ENCODE results near the gene FAM43A. TPM values are rescaled to one million over a fixed set of nuclear protein-coding genes. Genes with fewer than 3 reads are reported as not detected.

Gene FAM43A
- polyA plus RNA-seq, 1 donor (not counting 4 experiments of a cell fraction or from before 2014, with no cell fraction given) = 1.1 TPM

DNA sequence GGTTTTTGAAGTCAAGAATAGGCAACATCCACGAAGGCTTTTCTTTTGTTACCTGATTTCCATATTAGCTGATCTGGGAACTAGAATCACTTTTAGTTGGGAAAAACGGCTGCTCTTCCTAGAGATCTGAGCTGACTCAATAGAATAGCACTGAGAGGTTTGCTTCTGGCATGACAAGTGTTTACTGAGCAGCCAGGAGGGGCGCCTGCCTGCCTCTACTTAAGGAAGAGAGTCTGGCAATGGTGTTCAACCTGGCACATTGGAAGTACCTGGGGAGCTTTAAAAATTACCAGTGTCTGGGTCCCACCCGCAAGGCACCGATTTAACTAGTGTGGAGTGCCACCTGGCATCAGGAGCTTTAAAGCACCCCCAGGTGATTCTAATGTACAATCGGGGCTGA, 34.4 kb downstream of the FAM43A start:
- dilution Hi-C loops (cut with MboI; ENCODE audit: extremely low pct_ligation_motif_present, low sequenced_read_pairs) = no loop called here
- FAIRE-seq (no peak), DNase-seq (ENCODE audit: low read depth, low spot score) (no peak)
- peaks cover 14% of the 10 kb centered on the region for H3K4me1 ChIP-seq (ENCODE audit: control insufficient read depth, extremely low read depth, insufficient read depth, low read length)
- no peak overlapping the region for H3K4me3 ChIP-seq (ENCODE audit: control insufficient read depth in 2 of 3, extremely low read depth in 1 of 3, insufficient read depth in 2 of 3, low read depth in 1 of 3, low read length in 3 of 3)
- no peaks in the 10 kb centered on the region for H3K9me3 ChIP-seq (ENCODE audit: control insufficient read depth, low read depth, low read length)
- no peak overlapping the region for H3K9ac ChIP-seq (ENCODE audit: control insufficient read depth, extremely low read depth, insufficient read depth, low read length)
- no peaks in the 10 kb centered on the region for H3K9me1 ChIP-seq (ENCODE audit: control insufficient read depth, extremely low read depth, insufficient read depth, low read length)
- no peak overlapping the region for H3K4me2 ChIP-seq (ENCODE audit: control insufficient read depth, extremely low read depth, insufficient read depth, low read depth, low read length)
- no peaks in the 10 kb centered on the region for H3K79me2 ChIP-seq (ENCODE audit: control insufficient read depth, insufficient read depth, low read length)
- no peak for TF ChIP-seq EZH2 (IDR thresholded peaks at IDR 0.05; ENCODE audit: low read length)
- TF ChIP-seq, protein P1, sequence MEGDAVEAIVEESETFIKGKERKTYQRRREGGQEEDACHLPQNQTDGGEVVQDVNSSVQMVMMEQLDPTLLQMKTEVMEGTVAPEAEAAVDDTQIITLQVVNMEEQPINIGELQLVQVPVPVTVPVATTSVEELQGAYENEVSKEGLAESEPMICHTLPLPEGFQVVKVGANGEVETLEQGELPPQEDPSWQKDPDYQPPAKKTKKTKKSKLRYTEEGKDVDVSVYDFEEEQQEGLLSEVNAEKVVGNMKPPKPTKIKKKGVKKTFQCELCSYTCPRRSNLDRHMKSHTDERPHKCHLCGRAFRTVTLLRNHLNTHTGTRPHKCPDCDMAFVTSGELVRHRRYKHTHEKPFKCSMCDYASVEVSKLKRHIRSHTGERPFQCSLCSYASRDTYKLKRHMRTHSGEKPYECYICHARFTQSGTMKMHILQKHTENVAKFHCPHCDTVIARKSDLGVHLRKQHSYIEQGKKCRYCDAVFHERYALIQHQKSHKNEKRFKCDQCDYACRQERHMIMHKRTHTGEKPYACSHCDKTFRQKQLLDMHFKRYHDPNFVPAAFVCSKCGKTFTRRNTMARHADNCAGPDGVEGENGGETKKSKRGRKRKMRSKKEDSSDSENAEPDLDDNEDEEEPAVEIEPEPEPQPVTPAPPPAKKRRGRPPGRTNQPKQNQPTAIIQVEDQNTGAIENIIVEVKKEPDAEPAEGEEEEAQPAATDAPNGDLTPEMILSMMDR (optimal IDR thresholded peaks at IDR 0.05 in 1 of 3, IDR thresholded peaks at IDR 0.05 in 1 of 3, conservative IDR thresholded peaks at IDR 0.05 in 1 of 3; ENCODE audit: extremely low read depth in 1 of 3, insufficient read depth in 2 of 3, low read length in 3 of 3) = no peak
- H2AFZ ChIP-seq (ENCODE audit: control insufficient read depth, low read length) = no peak overlapping the region
- H3K27ac ChIP-seq (ENCODE audit: control insufficient read depth, insufficient read depth, low read length) = no peak overlapping the region
- no peaks in the 10 kb centered on the region for H4K20me1 ChIP-seq (ENCODE audit: control insufficient read depth, extremely low read depth, insufficient read depth, low read length)
- H3K36me3 ChIP-seq (ENCODE audit: control insufficient read depth in 2 of 2, extremely low read depth in 1 of 2, insufficient read depth in 2 of 2, low read length in 2 of 2) = no peaks in the 10 kb centered on the region
- H3K27me3 ChIP-seq (ENCODE audit: control insufficient read depth, extremely low read depth, insufficient read depth, low read length) = no peaks in the 10 kb centered on the region

DNA sequence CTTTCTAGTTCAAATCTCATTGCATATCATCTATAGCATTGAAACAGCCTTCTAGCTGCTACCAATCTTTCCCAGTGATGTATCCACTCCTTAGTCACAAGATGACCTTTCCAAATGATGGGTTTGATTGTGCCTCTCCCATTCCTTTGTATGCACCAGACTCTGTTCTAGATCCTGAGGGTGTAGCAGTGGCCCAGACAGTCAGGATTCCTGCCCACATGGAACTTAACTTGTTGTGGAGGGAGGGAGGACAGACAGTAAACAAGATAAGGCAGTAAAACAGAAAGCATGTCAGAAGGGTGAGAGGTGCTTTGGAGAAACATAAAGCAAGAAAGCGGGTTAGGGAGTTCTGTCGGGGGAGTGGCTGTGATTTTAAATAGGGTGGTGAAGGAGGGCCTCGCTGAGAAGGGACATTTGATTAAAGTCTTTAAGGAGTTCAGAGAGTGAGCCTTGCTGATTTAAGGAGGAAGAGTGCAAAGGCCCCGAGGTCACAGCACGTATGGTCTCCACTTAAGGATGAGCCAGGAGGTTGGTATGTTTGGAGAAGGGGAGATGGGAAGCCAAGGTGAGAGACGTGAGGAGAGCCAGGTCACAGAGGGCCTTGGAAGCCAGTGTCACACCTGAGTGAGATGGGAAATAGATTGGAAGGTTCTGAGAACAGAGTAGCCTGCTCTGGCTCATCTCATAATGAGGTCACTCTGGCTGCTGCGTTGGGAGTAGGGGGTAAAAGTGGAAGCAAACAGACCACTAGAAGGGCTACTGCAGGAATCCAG, 38.3 kb downstream of the FAM43A start:
- Histone ChIP-seq H4K20me1 (ENCODE audit: control insufficient read depth, extremely low read depth, insufficient read depth, low read length) (no peaks in the 10 kb centered on the region), H3K9me1 (ENCODE audit: control insufficient read depth, extremely low read depth, insufficient read depth, low read length) (no peaks in the 10 kb centered on the region), H3K4me2 (ENCODE audit: control insufficient read depth, extremely low read depth, insufficient read depth, low read depth, low read length) (no peak overlapping the region), H3K27me3 (ENCODE audit: control insufficient read depth, extremely low read depth, insufficient read depth, low read length) (no peaks in the 10 kb centered on the region), H3K4me1 (ENCODE audit: control insufficient read depth, extremely low read depth, insufficient read depth, low read length) (no peaks in the 10 kb centered on the region), H2AFZ (ENCODE audit: control insufficient read depth, low read length) (no peak overlapping the region), H3K27ac (ENCODE audit: control insufficient read depth, insufficient read depth, low read length) (no peak overlapping the region), H3K9ac (ENCODE audit: control insufficient read depth, extremely low read depth, insufficient read depth, low read length) (no peak overlapping the region), H3K36me3 (ENCODE audit: control insufficient read depth in 2 of 2, extremely low read depth in 1 of 2, insufficient read depth in 2 of 2, low read length in 2 of 2) (no peaks in the 10 kb centered on the region), H3K79me2 (ENCODE audit: control insufficient read depth, insufficient read depth, low read length) (no peaks in the 10 kb centered on the region), H3K4me3 (ENCODE audit: control insufficient read depth in 2 of 3, extremely low read depth in 1 of 3, insufficient read depth in 2 of 3, low read depth in 1 of 3, low read length in 3 of 3) (no peak overlapping the region), H3K9me3 (ENCODE audit: control insufficient read depth, low read depth, low read length) (no peaks in the 10 kb centered on the region)
- DNase-seq (ENCODE audit: low read depth, low spot score) (no peak), FAIRE-seq (no peak)
- TF ChIP-seq, protein P1 (optimal IDR thresholded peaks at IDR 0.05 in 1 of 3, IDR thresholded peaks at IDR 0.05 in 1 of 3, conservative IDR thresholded peaks at IDR 0.05 in 1 of 3; ENCODE audit: extremely low read depth in 1 of 3, insufficient read depth in 2 of 3, low read length in 3 of 3) = no peak
- TF ChIP-seq EZH2 (IDR thresholded peaks at IDR 0.05; ENCODE audit: low read length) = no peak
- dilution Hi-C loops (cut with MboI; ENCODE audit: extremely low pct_ligation_motif_present, low sequenced_read_pairs) = no loop called here

Measured in keratinocyte (primary cell).